CD4-positive, alpha-beta T cell treated with Interferon gamma for 1 hour (primary cell): Measurements from ENCODE around the gene SAG.
A peak's percentile ranks its signal among the peaks of the same experiment; 100 is the strongest.
"Not testable (repeated sequence)": the region's sequence is repeated elsewhere in the genome, so short reads cannot be mapped to it uniquely, and the experiment has no call there.

Source experiments
- DNase-seq: peaks from one replicate; pipeline ENCODE4 v3.0.0-alpha.2; 2020

SAG gene

DNA sequence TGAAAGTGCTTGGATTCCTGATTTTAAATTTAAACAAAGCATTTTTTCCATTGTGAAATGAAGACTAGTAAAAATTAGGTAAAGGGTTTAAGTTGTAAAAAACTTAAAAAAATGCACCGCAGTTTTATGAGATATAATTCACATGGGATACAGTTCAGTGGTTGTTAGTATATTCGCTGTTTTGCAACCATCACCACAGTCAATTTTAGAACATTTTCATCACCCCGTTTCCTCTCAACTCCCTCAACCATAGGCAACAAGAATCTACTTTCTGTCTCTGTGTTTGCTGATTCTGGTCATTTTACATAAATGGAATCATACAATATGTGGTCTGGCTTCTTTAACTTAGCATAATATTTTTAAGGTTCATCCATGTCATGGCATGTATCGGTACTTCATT, 50.7 kb downstream of the SAG start:
- no peak for DNase-seq

DNA sequence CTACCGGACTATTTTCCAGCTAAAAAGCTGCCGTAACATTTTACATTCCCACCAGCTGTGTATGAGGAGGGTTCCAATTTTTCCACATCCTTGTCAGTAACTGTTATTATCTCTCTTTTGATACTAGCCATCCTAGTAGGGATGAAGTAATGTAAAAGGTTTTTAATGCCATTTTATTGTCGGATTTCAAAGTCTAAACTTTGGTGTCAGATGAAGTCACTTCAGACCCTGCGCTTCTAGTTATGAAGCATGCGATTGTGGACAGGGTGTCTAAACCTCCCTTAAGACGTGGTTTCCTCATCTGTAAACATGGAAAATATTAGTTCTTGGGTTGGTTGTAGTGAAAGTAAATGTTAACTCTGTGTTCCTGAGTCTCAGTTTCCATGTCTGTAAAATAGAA, 51.3 kb downstream of the SAG start:
- no peak for DNase-seq

DNA sequence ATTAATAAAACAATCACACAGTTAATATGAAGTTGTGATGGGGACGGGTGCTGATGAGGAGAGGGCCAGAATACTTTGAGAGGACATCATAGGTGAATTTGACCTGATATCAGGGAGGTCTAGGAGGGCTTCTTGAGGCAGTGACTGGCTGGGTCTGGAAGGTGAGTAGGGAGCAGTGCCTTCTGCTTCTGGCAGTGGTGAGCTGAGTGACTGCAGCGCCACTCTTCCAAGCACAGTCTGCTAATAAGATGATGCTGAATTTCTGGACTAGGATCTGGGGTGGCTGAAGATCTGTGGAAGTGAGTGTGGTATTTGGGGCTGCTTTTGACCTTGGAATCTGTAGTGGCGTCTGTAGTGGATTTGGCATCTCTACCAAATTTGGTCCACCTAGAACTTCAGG, 52.2 kb downstream of the SAG start:
- no peak for DNase-seq

DNA sequence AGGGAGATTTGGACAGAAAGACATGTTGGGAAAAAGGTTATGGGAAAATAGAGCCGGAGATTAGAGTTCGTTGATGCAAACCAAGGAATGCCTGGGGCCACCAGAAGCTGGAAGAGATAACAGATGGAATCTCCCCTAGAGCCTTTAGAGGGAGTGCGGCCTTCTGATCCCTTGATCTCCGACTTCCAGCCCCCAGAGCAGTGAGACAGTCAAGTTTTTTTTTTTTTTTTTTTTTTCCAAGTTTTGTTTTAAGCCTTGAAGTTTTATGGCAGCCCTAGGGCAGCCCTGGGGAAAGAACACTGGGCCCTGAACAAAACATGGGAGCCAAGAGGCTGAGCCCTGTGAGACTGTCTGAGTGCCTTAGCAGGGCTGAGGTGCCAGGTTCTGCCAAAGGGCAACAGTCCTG, 53.2 kb downstream of the SAG start:
- no peak for DNase-seq

DNA sequence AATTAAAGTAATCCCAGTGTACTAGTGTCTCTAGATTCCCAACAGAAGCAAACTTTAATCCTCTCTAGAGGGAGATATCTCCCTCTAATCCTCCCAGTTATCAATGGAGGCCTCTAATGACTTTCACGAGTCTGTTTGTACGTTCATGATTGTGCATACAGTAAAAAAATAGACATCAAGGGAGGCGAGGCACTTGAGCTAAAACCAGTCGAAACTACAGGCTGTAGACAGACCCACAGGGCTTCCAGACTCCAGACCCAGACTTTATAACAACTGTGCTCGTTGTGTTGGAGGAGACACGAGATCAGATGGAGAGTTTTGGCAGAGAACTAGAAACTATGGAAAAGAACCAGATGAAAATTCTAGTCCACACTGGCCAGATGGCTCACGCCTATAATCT, 53.7 kb downstream of the SAG start:
- DNase-seq, result no peak

DNA sequence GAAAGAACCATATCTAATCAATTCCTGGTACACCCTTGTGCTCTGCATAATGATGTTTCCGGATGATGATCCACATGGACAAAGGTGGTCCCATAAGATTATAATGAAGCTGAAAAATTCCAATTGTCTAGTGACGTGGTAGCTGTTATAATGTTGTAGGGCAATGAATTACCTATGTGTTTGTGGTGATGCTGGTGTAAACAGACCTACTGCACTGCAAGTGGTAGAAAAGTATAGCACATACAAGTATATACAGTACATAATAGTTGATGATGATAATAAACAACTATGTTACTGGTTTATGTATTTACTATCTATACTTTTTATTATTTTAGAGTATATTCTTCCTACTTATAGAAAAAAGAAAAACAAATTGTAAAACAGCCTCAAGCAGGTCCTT, 55.1 kb downstream of the SAG start:
- no peak for DNase-seq

DNA sequence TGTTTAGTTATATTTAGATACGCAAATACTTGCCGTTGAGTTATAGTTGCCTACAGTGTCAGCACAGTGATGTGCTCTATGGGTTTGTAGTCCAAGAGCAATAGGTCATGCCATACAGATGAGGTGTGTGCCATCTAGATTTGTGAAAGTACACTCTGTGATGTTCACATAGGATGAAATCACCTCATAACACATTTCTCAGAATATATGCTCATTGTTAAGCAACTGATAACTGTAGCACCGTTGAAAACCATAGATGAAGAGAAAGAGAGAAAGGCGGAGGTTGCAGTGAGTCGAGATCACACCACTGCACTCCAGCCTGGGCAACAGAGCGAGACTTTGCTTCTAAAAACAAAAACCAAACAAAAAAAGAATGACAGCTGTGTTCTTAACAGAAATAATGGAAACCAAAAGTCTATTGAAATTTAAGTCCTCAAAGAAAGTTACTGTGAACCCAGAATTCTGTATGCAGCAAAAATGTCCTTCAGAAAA, 56.2 kb downstream of the SAG start:
- DNase-seq, result no peak

DNA sequence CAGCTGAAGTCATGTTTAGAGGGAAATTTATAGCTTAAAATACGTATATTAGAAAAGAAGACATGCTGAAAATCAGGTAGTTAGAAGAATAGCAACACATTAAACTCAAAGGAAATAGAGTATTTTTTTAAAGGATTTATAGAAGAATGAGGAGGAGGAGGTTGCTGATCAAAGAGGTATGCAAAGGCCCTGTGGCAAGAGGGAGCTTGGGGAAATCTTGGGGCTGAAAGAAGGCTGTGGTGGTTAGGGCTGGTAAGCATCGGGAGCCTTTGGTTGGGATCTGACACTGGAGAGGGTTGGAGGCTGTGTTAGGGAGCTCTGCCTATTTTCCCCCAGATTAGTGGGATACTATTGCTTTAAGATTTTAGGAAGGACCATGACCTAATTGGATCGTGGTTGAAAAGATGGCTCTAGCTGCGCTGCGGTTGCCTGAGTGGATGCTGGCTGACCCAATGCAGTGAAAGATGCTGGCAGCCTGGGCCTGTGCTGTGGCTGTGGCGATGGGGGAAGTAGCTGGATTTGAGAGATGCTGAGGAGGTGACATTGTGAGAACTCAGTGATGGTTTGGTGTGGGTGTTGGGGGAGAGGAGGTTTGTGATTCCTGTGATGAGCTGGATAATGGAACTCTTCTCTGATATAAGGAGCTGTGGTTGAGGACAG, 58.4 kb downstream of the SAG start:
- DNase-seq, result no peak

DNA sequence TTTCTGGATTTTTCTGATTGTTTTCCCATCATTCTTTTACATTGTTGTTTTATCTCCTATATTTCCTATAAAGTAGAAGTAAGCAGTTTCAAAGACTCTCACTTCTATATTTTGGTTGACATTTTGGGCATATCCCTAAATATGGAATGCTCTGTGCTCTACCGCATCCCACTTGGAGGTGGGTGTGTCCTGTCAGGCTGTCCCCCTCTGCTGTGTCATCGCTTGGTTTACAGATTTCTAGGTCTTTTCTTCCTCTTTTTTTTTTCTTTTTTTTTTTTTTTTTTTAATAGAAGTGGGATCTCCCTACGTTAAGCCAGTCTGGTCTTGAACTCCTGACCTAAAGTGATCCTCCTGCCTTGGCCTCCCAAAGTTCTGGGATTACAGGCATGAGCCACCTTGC, 60.0 kb downstream of the SAG start:
- DNase-seq, result no peak

DNA sequence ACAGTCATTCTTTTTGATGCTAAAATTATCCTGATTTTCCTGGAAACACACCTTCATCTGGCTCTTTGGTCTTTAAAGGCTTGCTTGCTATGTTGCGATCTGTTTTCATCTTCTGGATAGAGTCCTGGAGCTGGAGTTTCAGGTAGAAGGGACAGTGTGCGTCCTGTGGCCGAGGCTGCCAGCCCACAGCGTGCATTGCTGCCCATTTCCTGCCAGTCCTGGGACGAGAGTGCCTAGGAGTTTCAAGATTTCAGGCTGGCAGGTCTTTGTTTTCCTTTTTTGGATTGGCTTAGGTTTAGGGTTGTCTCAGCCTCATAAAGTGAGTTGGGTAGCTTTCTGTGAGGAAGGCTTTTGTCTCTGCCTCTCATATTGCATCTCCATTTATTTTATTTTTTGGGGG, 61.1 kb downstream of the SAG start:
- DNase-seq, result no peak

DNA sequence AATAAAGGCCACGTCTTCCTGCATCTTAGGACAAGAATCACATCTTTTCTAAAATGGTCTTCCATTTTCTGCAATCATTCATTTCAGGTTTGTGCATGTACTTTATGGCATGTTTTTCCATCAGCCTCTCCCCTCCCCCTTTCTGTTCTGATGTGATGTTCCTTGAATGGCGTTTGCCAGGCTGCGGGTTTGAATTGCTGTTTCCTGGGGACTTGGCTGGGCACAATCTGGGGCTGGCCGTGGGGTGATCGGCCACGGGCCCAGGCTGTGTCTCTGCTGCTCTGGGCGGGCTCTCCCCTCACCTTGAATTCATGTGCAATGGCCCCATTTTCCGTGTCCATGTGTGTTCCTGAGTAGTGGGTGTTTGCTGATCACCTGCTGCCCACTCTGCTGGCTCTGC, 61.8 kb downstream of the SAG start:
- no peak for DNase-seq

DNA sequence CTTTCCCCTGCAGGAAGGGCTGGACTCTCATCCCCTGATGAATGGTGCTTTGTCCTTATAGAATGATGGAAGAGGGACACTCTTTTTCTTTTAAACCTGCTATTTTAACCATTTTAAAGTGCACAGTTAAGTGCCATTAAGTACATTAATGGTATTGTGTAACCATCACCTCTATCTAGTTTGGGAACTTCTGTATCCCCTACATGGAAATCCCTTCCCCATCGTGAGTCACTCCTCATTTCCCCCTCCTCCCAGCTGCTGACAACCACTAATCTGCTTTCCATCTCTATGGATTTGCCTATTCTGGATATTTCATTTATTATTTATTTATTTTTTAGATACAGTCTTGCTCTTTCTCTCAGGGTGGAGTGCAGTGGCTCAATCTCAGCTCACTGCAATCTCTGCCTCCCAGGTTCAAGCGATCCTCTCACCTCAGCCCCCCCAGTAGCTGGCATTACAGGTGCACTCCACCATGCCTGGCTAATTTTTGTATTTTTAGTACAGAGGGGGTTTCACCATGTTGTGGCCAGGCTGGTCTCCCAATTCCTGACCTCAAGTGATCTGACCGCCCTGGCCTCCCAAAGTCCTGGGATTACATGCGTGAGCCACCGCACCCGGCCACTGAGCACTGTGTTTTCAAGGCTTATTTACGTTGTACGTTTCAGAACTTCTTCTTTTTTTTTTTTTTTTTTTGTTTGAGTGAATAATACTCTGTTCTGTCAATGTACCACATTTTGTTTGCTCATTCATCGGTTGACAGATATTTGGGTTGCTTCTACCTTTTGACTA, 62.5 kb downstream of the SAG start:
- DNase-seq, result no peak

DNA sequence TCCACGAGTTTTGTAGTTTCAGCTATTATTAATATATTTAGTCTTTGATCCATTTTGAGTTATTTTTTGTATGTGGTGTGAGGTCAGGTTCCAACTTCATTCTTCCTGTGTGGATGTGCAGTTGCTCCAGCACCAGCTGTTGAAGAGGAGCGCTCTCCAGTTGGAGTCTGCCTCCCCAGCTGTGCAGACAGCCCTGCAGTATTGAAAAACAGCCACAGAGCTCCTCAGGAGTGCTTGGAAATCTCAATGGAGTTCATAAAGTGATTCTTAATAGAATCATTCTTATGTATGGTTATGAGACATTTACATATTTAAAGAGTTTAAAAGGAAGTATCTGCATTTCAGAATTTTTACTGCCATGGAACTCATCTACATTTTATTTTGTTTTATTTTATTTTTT, 64.0 kb downstream of the SAG start:
- no peak for DNase-seq

DNA sequence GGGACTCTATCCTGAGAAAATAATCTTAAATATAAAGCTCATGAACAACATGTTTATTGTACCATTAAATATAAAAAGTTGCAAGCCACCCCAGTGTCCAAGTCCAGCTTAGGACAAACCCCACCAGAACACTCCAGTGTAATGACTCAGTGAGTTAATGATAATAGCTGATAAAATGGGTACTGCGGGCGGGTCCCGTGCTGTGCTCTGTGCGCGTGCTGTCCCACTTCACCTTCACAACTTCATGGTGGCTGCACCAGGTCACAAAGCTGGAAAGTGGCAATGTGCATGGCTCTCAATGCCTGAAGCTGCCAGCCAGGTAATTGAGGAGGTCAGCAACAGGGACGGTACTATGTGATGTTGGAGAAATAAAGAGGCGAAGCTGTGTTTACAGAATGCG, 65.2 kb downstream of the SAG start:
- no peak for DNase-seq

DNA sequence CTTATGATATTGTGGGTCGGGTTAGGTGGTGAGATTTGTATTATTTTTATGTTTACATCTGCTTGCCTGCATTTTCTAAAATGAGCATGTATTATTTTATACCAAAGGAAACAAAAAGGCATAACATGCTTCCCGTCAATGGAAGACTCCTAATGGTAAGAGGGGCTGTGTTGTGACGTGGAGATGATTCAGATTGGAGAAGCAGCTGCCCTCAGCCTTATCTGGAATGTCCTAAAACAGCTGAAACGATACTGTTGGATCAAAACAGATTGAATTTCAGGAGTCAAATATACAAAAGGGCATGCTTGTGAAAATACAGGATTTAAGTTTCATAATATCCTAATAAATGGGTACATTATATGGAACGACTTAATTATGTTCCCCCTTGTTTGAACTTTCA, 65.7 kb downstream of the SAG start:
- DNase-seq, result no peak

DNA sequence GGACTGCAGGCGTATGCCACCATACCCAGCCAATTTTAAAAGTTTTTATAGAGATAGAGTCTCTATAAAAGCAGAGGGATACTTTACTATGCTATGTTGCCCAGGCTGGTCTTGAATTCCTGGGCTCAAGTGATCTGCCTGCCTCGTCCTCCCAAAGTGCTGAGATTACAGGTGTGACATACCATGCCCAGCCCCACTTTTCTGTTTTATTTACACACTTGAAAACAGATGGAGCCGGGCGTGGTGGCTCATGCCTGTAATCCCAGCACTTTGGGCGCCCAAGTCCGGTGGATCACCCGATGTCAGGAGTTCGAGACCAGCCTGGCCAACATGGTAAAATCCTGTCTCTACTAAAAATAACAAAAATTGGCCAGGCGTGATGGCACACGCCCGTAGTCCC, 67.2 kb downstream of the SAG start:
- DNase-seq, result not testable (repeated sequence)

DNA sequence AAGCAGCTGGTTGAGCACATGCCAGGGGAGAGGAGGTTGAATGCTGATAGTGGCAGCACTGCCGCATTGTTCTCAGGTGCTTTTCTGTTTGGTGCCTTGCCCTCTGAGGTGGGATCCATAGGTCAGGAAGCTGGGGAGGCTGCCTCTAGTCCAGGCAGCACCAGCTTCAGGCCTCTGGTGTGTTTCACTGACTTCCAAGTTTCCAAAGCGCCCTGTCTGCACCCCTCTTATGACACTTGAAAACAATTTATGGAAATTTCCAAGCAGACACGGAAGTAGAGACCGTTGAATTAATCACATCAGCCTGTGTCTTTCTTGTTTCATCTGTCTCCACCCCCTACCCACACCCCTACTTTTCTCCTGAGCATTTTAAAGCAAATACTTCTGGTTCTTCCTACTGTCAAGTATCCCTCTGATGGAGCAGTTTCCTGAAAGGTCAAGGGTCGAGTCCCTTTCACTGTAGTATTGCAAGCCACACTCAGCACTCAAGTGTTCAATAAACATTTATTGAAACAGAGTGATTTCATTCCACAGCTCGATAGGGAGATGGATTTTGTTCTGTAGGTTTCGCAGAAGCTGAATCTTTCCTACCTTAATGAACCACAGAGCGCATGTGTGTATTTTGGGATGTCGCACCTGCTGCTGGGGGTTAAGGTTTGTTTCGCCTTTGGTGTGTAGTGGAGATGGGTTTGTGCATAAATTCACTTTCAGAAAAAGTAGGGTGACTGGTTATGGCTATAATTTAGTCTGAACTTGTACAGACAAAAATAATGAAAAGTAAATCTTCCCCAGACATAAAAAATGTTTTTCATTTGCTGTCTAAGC, 68.1 kb downstream of the SAG start:
- DNase-seq, result no peak

DNA sequence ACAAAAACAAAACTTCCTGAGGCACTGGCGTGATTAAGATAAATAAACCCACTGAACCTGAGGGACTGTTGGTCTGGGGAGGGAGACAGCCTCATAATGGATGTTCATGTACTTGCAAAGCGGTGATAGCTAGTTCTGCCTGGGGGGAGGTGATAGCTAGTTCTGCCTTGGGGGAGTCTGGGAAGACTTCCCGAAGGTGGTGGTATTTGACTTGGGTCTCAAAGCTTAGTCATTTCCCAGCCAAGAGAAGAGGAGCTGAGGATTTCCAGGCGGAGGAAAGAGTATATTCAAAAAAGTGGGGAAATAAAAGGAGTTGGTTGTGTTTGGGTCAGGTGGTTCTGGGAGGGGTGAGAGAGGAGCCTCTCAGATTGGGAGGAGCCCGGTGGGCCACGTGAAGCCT, 71.4 kb downstream of the SAG start:
- DNase-seq, result no peak

DNA sequence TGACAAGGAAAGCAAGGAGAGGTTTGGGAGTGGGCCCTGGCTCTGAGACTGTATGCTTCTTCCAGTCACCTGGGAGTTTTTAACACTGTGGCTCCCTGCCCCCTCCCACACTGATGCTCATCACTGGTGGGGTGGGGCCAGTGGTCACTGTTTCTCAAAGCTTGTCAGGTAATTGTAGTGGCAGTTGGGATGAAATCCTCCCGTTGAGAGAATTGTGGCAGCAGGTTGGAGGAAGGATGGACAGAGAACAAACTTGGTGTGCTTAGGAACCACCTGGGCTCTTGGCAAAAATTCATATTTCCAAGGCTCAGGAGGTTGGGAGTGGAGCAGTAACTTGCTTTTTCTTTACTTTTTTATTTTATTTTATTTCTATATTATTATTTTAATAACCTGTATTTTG, 71.8 kb downstream of the SAG start:
- DNase-seq, result no peak

DNA sequence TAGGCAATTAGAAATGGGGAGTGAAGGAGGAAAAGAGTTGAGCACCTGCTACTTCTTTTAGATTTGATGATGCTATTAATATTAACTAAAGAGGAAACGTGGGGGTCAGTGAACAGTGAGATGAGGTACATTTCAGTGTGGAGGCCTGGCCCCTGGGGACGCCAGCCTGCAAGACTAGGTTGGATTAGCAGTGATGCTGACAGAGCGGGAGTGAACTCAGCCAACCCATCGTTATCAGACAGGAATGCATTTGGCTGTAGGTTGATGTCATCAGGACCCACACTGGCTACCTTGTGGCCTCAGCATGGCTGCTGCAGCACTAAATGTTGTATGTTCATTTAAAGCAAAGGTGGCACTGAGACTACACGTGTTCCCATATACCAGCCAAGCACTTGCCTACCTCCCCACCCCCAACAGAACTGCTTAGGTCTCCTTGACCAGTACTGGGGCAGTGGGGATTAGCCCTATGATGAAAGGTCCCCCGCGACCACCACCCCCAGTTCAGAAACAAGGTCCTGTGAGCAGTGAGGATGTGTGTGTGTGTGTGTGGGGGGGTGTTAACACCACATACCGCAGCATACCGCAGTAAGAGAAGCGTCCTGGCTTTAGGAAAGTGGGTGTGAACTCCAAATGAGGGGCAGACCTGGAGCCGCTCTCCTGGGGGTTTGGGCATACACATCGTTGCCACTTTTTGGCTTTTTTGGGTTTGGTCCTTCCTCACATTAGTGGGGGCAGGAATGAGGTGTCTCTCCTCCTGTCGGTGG, 72.7 kb downstream of the SAG start:
- peak; percentile 52 for DNase-seq

DNA sequence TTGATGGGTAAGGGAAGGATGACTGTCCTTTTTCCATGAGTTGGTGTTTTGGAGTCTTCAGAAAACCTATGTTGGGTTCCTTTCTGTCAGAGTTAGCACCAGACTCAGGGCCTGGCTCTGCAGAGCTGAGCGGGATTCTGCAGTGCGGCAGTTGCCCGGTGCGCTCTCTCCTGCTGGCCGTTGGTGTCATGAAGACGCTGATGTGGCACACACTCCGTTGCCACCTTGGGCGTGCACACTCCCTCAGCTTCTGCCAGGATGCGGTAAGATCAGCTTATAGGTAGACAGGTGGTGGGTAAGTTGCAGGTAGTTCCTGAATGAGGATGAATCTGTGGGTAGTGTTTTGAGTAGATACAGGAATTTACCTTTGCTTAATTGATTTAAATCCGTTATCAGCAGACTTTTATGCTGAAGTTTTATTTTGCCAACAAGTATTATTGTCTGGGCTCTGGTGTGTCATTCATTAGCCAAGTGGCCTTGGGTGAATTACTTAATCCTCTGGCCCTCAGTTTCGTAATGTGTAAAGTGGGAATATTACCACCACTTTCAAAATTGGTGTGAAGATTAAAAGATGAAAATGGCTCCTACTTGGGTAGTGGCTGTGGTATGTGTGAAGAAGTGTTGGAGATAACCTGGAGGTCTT, 73.5 kb downstream of the SAG start:
- DNase-seq, result no peak

DNA sequence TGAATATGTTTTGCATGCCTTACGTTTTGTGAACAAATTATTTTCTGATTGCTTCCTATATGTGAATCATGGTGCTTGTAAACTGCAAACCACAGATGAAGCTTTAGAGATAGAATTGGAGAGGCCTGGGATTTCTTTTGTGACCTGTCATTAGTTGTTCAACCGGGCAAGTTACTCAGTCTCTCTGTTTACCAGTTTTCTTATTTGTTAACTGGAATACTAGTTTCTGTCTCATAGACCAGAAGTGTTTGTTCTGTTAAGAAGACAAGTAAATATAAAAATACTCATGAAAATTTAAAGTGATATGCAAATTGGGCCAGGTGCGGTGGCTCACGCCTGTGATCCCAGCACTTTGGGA, 74.0 kb downstream of the SAG start:
- no peak for DNase-seq

DNA sequence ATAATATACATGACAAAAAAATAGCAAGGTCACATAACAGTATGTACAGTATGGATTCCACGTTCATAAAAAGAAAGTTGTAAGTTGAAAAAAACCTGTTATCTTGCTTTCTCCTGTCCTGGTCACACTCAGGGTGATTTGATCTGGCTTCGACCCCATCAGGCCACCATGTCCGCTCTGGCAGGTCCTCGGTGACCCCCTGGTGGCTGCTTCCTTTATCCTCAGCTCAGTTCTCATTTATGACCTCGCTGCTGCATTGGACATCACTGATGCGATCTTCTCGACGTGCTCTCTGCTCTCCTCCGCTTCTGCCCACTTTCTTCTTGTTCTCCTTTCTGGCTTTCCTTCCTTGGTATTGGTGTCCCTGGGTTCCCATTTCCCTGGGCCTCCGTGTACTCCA, 76.4 kb downstream of the SAG start:
- no peak for DNase-seq
